ENCODE data around the gene TMEM121.
A peak's percentile ranks its signal among the peaks of the same experiment; 100 is the strongest.

Gene TMEM121

GRCh38 chr14:105487449-105487985, 38.9 kb upstream of the TMEM121 start:
- no peak for DNase-seq

- DNase-seq = no peak
These were observed 38.2 kb upstream of the TMEM121 start for GRCh38 chr14:105487986-105488777.

- no peak for DNase-seq
These were observed 37.4 kb upstream of the TMEM121 start for GRCh38 chr14:105488781-105489541.

- DNase-seq = peak; percentile 88
These were observed 36.7 kb upstream of the TMEM121 start for GRCh38 chr14:105489542-105490266.

- DNase-seq = no peak
These were observed 36.2 kb upstream of the TMEM121 start for GRCh38 chr14:105490267-105490571.

GRCh38 chr14:105490572-105491365, 35.6 kb upstream of the TMEM121 start, which contains the start of gene TEDC1:
Gene TEDC1, plus strand, starts transcription at chr14:105491246. Its CDS starts 130 bp downstream, at chr14:105491376.
- peak; percentile 100 for DNase-seq

- no peak for DNase-seq
These were observed 34.9 kb upstream of the TMEM121 start for GRCh38 chr14:105491366-105491973.

GRCh38 chr14:105492031-105492970, 34.1 kb upstream of the TMEM121 start:
- no peak for DNase-seq

GRCh38 chr14:105492971-105493871, 33.2 kb upstream of the TMEM121 start:
- DNase-seq = no peak

- no peak for DNase-seq
These were observed 32.3 kb upstream of the TMEM121 start for GRCh38 chr14:105493921-105494605.

- no peak for DNase-seq
These were observed 31.8 kb upstream of the TMEM121 start for GRCh38 chr14:105494606-105494929.

GRCh38 chr14:105495101-105495989, 31.0 kb upstream of the TMEM121 start:
- no peak for DNase-seq

- DNase-seq = no peak
These were observed 30.2 kb upstream of the TMEM121 start for GRCh38 chr14:105495990-105496830.

- DNase-seq = no peak
These were observed 29.4 kb upstream of the TMEM121 start for GRCh38 chr14:105496831-105497591.

GRCh38 chr14:105497671-105498429, 28.5 kb upstream of the TMEM121 start:
- no peak for DNase-seq

All from NCI-H2227 treated with DMSO at 0.1 percent for 48 hours (cell line).